Right lobe of liver (tissue), 6 donors: ENCODE data around the gene LRCH3. TPM values are rescaled to one million over a fixed set of nuclear protein-coding genes. Genes with fewer than 3 reads are reported as not detected.

Experiments used
- ATAC-seq, 4 donors: fragments of 200-7000 bp; cut with Tn5 transposase; one replicate each; pipeline ENCODE4 v1.9.1; 2020; ENCODE audit warnings: mild to moderate bottlenecking in 4 of 4, moderate library complexity in 4 of 4
- DNase-seq, 3 donors: peaks; one replicate each; pipeline ENCODE4 v3.0.0-alpha.2; 2020
- H3K27ac ChIP-seq, 3 donors: fragments of 200-600 bp; one replicate each; pipeline ENCODE4 v1.8.0; 2022
- H3K27me3 ChIP-seq, 2 donors: fragments of 200-600 bp; one replicate each; pipeline ENCODE4 v1.8.0; 2022
- H3K36me3 ChIP-seq, 4 donors: fragments of 200-600 bp; sonication (generic) in 1 of 4; one replicate each; pipeline versions ENCODE4 v1.5.1 to v1.8.0; 2017 to 2022; ENCODE audit warnings: control low read depth in 1 of 4
- H3K4me1 ChIP-seq, 4 donors: fragments of 200-600 bp; sonication (generic) in 1 of 4; one replicate each; pipeline versions ENCODE4 v1.5.1 to v1.8.0; 2017 to 2022; ENCODE audit warnings: control low read depth in 1 of 4
- H3K4me3 ChIP-seq, 3 donors: fragments of 200-600 bp; one replicate each; pipeline ENCODE4 v1.8.0; 2022
- H3K9me3 ChIP-seq, 4 donors: fragments of 200-600 bp; sonication (generic) in 1 of 4; one replicate each; pipeline versions ENCODE4 v1.5.1 to v1.8.0; 2017 to 2022; ENCODE audit warnings: control low read depth in 1 of 4
- CTCF ChIP-seq, 4 donors: fragments of 200-600 bp in 3 of 4; fragments of 450-650 bp in 1 of 4; IDR thresholded peaks; one replicate each; pipeline versions ENCODE4 v1.5.1 to v1.8.0; 2016 to 2022; ENCODE audit warnings: antibody characterized with exemption in 4 of 4, mild to moderate bottlenecking in 2 of 4
- POLR2A ChIP-seq: fragments of 450-650 bp; IDR thresholded peaks from one replicate; pipeline ENCODE4 v1.6.1; 2017; ENCODE audit warnings: antibody characterized with exemption, mild to moderate bottlenecking
- WGBS: methylation state at CpG from one replicate; pipeline ENCODE4 v1.1.6; 2018; ENCODE audit warnings: low coverage, low lambda C conversion rate; ENCODE audit not compliant: insufficient coverage; ENCODE audit errors: missing lambda C conversion rate; 5-methylcytosine and 5-hydroxymethylcytosine counted together
- intact Hi-C, 2 donors: fragments of 100-400 bp; cut with DNase I; formaldehyde crosslinking; loops; one replicate each; pipeline versions ENCODE4 v1.11.2 to v1.14.1; 2022
- total RNA-seq, 6 experiments: library from RNA; depleted of rRNA in 2 of 6; stranded (reverse); fragments of >200 nt in 2 of 6; fragmentation: NEBNext Ultra II Directional in 3 of 6; extraction: Animal tissue kit (Norgen Biotek cat#: 25700) in 3 of 6; gene quantifications; one replicate each; pipeline versions ENCODE4 v1.1.0 to v1.2.4, GENCODE V29; 2016 to 2023
- donor health status: DM: no; HTN: yes; CAD: no.
- donor health status: DM: no; HTN: no; CAD: no.
- donor health status: DM: no; HTN: no; CAD: no.
- donor health status: DM: no; HTN: yes; CAD: no.
- donor health status: DM: no; HTN: yes; CAD: no.

Gene LRCH3
- total RNA-seq, 6 experiments from 2014 or later = 18.8 to 24.2 (median 21.8) TPM

- H3K9me3 ChIP-seq = no peaks in the 10 kb centered on the region
- no peaks in the 10 kb centered on the region for H3K27me3 ChIP-seq
- TF ChIP-seq POLR2A = no peak
- TF ChIP-seq CTCF (IDR thresholded peaks at IDR 0.05) = no peak
- 93% methylated on average over 3 of the region's 3 CpGs for whole genome bisulfite sequencing
- ATAC-seq (no peak), DNase-seq (no peak)
- no peaks in the 10 kb centered on the region for H3K36me3 ChIP-seq
- H3K4me3 ChIP-seq = no peak overlapping the region
- H3K27ac ChIP-seq = no peak overlapping the region
- intact Hi-C loops = no loop called here
- H3K4me1 ChIP-seq = no peaks in the 10 kb centered on the region
These were observed 105.4 kb downstream of the LRCH3 start for GRCh38 chr3:197896421-197896820.

GRCh38 chr3:197899833-197900478 lies 108.9 kb downstream of the LRCH3 start:
- intact Hi-C loops = no loop called here
- no peak for DNase-seq

GRCh38 chr3:197901626-197902025 lies 110.6 kb downstream of the LRCH3 start:
- DNase-seq (no peak), ATAC-seq (no peak)
- no peaks in the 10 kb centered on the region for H3K27me3 ChIP-seq
- no peak overlapping the region for H3K27ac ChIP-seq
- no peak for TF ChIP-seq POLR2A
- no peak for TF ChIP-seq CTCF (IDR thresholded peaks at IDR 0.05)
- WGBS = 100% methylated on average over 3 of the region's 4 CpGs
- no peaks in the 10 kb centered on the region for H3K36me3 ChIP-seq
- no peaks in the 10 kb centered on the region for H3K9me3 ChIP-seq
- intact Hi-C loops = no loop called here
- H3K4me1 ChIP-seq = peaks cover 0 to 4% (median 0%) of the 10 kb centered on the region in 4 donors
- no peak overlapping the region for H3K4me3 ChIP-seq

More at GRCh38 chr3:197899833-197900478, 108.9 kb downstream of the LRCH3 start:
- no peak for ATAC-seq
- 61% methylated on average over 3 of the region's 20 CpGs for WGBS
- H3K4me1 ChIP-seq = no peaks in the 10 kb centered on the region
- H3K36me3 ChIP-seq = no peaks in the 10 kb centered on the region
- TF ChIP-seq CTCF (IDR thresholded peaks at IDR 0.05) (no peak), POLR2A (no peak)
- no peak overlapping the region for H3K4me3 ChIP-seq
- H3K27me3 ChIP-seq = no peaks in the 10 kb centered on the region
- no peak overlapping the region for H3K27ac ChIP-seq
- H3K9me3 ChIP-seq = no peaks in the 10 kb centered on the region

- intact Hi-C loops = no loop called here
These were observed 115.2 kb downstream of the LRCH3 start for GRCh38 chr3:197906023-197906849.

More at GRCh38 chr3:197906023-197906849, 115.2 kb downstream of the LRCH3 start:
- no peaks in the 10 kb centered on the region for H3K9me3 ChIP-seq
- peak; percentile 99 to 100 (median 100) for ATAC-seq
- H3K27ac ChIP-seq = no peak overlapping the region
- H3K36me3 ChIP-seq = no peaks in the 10 kb centered on the region
- peak; percentile 89 to 92 (median 92) for TF ChIP-seq CTCF (IDR thresholded peaks at IDR 0.05)
- no peak for TF ChIP-seq POLR2A
- DNase-seq = peak; percentile 83 to 90 (median 85)
- no peak overlapping the region for H3K4me3 ChIP-seq
- H3K27me3 ChIP-seq = no peaks in the 10 kb centered on the region
- peaks cover 0 to 4% (median 0%) of the 10 kb centered on the region in 4 donors for H3K4me1 ChIP-seq
- 12% methylated on average over 17 of the region's 17 CpGs for WGBS
